Measurements from ENCODE around the gene FEM1B.

The FEM1B gene

DNA sequence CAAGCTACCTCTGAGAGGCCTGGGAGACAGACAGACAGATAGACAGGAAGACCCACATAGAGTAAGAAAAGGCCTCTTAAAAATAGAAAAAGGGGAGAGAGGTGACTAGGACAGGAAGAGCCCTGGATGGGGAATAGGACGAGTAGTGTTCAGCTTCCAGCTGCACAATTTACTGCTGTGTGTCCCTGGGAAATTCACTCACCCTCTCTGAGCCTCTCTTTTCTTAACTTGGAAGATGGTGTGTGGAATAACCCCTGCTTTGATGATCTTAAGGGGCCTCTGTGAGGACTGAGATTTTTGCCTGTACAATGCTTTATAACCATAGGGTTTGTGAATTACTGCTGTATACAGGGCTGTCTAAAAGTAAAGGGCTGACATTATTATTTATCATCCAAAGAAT is 37.5 kb downstream of the FEM1B start:
- no peak overlapping the region for H3K27ac ChIP-seq
- H3K9me3 ChIP-seq = no peaks in the 10 kb centered on the region
- H3K4me1 ChIP-seq (ENCODE audit: control insufficient read depth in 1 of 2, insufficient read depth in 1 of 2, low read depth in 1 of 2, low read length in 1 of 2) = no peaks in the 10 kb centered on the region
- H3K36me3 ChIP-seq = no peaks in the 10 kb centered on the region
- H3K27me3 ChIP-seq = no peaks in the 10 kb centered on the region
- no peak overlapping the region for H3K4me3 ChIP-seq (ENCODE audit: low read depth in 1 of 2, low read length in 1 of 2)
- TF ChIP-seq, protein P1, sequence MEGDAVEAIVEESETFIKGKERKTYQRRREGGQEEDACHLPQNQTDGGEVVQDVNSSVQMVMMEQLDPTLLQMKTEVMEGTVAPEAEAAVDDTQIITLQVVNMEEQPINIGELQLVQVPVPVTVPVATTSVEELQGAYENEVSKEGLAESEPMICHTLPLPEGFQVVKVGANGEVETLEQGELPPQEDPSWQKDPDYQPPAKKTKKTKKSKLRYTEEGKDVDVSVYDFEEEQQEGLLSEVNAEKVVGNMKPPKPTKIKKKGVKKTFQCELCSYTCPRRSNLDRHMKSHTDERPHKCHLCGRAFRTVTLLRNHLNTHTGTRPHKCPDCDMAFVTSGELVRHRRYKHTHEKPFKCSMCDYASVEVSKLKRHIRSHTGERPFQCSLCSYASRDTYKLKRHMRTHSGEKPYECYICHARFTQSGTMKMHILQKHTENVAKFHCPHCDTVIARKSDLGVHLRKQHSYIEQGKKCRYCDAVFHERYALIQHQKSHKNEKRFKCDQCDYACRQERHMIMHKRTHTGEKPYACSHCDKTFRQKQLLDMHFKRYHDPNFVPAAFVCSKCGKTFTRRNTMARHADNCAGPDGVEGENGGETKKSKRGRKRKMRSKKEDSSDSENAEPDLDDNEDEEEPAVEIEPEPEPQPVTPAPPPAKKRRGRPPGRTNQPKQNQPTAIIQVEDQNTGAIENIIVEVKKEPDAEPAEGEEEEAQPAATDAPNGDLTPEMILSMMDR (IDR thresholded peaks at IDR 0.05) = no peak

DNA sequence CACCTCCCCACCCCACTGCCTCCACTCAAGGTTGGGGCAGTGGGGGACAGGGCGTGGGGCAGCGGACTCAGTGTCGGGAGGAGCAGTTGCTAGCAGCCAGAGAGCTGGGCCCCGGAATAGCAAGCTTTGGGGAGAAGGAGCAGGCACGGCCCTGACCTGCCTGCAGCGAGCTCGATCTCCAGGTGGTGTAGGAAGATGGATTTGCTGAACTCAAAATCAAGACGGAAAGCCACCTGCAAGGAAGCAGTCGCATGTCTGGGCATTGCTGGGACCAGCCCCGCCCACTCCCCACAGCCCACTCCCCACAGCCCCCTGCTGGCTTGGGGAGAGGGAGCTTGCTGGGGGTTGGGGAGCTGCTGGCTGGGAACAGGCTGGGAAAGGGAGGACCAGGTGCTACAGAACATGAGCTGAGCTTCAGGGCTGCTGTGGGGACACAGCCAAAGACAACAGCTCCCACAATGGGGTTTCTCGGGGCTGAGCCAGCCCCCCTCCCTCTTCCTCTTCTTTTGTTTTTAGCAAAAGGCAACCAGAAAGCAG is 38.0 kb downstream of the FEM1B start:
- H3K27me3 ChIP-seq = no peaks in the 10 kb centered on the region
- no peaks in the 10 kb centered on the region for H3K36me3 ChIP-seq
- H3K9me3 ChIP-seq = no peaks in the 10 kb centered on the region
- H3K4me3 ChIP-seq (ENCODE audit: low read depth in 1 of 2, low read length in 1 of 2) = no peak overlapping the region
- TF ChIP-seq, protein P1 (IDR thresholded peaks at IDR 0.05) = no peak
- no peak overlapping the region for H3K27ac ChIP-seq
- no peaks in the 10 kb centered on the region for H3K4me1 ChIP-seq (ENCODE audit: control insufficient read depth in 1 of 2, insufficient read depth in 1 of 2, low read depth in 1 of 2, low read length in 1 of 2)

DNA sequence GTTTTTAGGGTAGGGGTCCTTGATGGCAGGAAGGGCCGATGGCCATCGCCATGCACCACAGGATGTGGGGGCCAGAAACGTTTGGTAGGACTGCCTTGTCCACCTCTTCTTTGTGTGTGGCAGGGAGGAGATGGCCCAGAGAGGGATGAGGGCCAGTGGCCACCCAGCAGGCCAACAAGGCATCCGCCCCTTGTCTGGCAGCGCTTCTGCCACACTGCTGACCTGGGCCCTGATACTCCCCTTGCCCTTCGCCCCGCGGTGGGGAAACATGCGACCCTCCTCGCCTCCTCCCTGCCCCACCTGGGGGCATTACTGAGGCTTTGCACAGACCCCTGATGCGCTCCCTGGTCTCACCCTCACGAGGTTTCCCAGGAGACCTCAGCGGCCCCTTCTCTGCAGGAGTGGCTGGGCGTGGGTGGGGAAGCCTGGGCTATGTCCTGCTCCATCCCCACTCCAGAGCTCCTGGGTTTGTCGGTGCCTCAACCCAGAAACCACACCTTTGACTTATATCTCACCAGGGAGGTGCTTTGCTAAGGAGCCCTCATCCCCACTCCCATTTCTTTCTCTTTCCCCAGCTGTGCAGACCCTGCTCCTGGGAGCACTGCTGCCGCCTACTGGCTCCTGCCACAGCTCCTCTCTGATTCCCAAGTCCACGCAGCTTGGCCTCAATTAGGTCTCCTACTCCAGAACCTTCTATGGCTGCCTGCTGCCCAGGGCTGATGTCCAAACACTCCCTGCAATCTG is 38.7 kb downstream of the FEM1B start:
- no peak overlapping the region for H3K4me3 ChIP-seq (ENCODE audit: low read depth in 1 of 2, low read length in 1 of 2)
- H3K27me3 ChIP-seq = no peaks in the 10 kb centered on the region
- TF ChIP-seq, protein P1 (IDR thresholded peaks at IDR 0.05) = no peak

DNA sequence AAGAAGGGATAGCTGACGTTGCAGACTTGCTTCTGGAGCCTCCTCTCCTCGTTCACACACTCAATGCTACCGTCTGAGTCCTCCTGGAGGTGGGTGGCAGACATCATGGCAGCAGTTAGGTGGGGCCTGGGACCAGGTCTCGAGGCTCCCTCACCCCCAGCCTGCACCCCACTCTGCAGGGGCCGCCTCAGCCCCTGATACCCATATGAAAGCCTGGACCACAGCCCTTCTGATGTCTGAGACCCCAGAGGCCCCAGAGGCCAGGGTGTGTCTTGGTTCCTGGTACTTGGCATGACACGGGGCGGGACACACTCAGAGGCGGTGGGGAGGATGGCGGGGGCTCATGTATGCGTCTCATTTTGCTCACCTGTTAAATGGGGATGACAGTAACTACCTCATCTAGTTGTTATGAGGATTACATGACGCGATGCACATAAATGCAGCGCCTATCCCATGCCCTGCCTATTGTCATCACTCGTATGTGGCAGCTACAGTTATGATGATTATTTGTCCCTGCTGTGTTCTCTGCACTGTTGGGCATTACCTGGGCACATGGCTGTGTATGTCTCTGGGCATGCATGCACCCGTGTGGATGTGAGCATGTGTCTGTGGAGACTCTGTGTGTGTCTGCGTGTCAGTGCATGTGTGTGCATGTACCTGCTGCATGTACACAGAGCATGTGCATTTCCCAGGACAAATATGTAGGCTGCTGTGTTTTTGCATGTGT is 39.9 kb downstream of the FEM1B start:
- TF ChIP-seq, protein P1 (IDR thresholded peaks at IDR 0.05) = no peak

More for the DNA sequence above, 38.7 kb downstream of the FEM1B start:
- Histone ChIP-seq H3K4me1 (ENCODE audit: control insufficient read depth in 1 of 2, insufficient read depth in 1 of 2, low read depth in 1 of 2, low read length in 1 of 2) (no peaks in the 10 kb centered on the region), H3K27ac (no peak overlapping the region), H3K9me3 (no peaks in the 10 kb centered on the region), H3K36me3 (no peaks in the 10 kb centered on the region)

DNA sequence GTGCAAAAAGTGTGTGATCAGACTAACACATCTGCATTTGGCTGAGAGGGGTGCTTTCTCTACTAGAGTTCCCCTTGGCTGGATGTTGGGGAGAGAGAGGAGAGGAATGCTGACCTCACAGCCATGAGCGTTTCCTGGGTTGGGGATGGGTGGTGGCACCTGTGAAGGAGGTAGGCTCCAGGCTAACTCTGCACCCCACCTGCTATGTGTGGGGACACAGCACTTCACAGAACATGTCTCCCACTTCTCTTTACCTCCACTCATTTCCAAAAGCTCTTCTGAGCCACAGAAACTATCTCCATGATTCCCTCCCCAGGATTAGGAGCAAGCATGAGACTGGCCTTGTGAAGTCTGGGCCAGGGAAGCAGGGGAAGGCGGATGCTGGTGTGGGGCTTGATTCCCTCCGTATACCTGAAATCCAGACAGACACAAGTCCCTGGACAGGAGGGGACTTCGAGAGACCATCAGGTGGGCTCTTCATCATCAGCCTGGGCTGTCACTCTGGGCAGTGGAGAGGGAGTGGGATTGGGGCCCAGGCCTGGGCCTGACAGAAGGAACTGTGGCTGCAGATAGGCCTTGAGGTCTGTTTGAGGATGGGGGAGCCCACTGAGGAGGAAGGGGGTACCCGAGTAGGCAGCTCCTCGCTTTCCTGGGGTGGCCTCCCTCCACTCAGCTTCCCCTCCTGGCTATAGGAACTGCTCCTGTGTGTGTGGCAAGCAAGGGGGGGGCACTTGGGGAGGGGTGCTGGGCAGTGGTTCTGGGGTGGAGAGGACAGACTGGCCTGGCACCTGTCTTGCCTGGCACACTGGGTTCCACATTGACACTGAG is 40.7 kb downstream of the FEM1B start:
- Histone ChIP-seq H3K27me3 (no peaks in the 10 kb centered on the region), H3K27ac (no peak overlapping the region), H3K4me1 (ENCODE audit: control insufficient read depth in 1 of 2, insufficient read depth in 1 of 2, low read depth in 1 of 2, low read length in 1 of 2) (no peaks in the 10 kb centered on the region), H3K4me3 (ENCODE audit: low read depth in 1 of 2, low read length in 1 of 2) (no peak overlapping the region), H3K9me3 (no peaks in the 10 kb centered on the region), H3K36me3 (no peaks in the 10 kb centered on the region)
- TF ChIP-seq, protein P1 (IDR thresholded peaks at IDR 0.05) = no peak

More for the DNA sequence above, 39.9 kb downstream of the FEM1B start:
- Histone ChIP-seq H3K4me1 (ENCODE audit: control insufficient read depth in 1 of 2, insufficient read depth in 1 of 2, low read depth in 1 of 2, low read length in 1 of 2) (no peaks in the 10 kb centered on the region), H3K4me3 (ENCODE audit: low read depth in 1 of 2, low read length in 1 of 2) (no peak overlapping the region), H3K27me3 (no peaks in the 10 kb centered on the region), H3K27ac (no peak overlapping the region), H3K36me3 (no peaks in the 10 kb centered on the region), H3K9me3 (no peaks in the 10 kb centered on the region)
